GM13977 (cell line): ENCODE results near the gene IMMP2L.

Source experiments
- DNase-seq: peaks from one replicate; pipeline ENCODE4 v3.0.0; 2012; ENCODE audit warnings: low spot score
- in situ Hi-C: fragments of 300-500 bp; cut with MboI; formaldehyde crosslinking; loops from one replicate; pipeline ENCODE4 v1.12.0; 2022; ENCODE audit warnings: low sequenced_read_pairs, low pct_unique_long_range_greater_than_20kb, mixed read lengths, inconsistent platforms; ENCODE audit not compliant: unreplicated experiment
- TF ChIP-seq, protein P1 (sequence below): IDR thresholded peaks from 2 replicates; pipeline ENCODE4 v1.5.1; 2012; ENCODE audit warnings: mild to moderate bottlenecking, control low read depth; ENCODE audit not compliant: insufficient read depth; ENCODE audit errors: extremely low read depth, missing control alignments

Gene IMMP2L

DNA sequence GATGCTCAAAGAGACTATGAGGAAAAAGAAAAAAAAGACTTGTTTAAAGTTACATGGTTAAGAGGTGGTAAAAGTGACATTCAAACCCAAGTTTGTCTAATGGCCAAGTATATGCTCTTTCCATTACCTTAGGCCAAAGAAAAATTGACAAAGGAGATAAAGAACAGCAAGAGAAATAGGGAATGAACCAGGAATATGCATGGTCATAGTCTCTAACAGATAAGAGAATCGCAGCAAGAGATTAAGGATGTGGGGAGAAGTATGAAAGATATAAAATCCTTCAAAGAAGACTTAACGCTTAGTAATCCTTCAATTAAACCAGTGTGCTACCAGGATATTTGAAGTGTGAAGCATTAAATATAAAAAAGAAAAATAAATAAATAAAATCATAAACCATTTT, 494.6 kb downstream of the IMMP2L start:
- in situ Hi-C loops: no loop called here
- DNase-seq: no peak
- TF ChIP-seq, protein P1, sequence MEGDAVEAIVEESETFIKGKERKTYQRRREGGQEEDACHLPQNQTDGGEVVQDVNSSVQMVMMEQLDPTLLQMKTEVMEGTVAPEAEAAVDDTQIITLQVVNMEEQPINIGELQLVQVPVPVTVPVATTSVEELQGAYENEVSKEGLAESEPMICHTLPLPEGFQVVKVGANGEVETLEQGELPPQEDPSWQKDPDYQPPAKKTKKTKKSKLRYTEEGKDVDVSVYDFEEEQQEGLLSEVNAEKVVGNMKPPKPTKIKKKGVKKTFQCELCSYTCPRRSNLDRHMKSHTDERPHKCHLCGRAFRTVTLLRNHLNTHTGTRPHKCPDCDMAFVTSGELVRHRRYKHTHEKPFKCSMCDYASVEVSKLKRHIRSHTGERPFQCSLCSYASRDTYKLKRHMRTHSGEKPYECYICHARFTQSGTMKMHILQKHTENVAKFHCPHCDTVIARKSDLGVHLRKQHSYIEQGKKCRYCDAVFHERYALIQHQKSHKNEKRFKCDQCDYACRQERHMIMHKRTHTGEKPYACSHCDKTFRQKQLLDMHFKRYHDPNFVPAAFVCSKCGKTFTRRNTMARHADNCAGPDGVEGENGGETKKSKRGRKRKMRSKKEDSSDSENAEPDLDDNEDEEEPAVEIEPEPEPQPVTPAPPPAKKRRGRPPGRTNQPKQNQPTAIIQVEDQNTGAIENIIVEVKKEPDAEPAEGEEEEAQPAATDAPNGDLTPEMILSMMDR: no peak

DNA sequence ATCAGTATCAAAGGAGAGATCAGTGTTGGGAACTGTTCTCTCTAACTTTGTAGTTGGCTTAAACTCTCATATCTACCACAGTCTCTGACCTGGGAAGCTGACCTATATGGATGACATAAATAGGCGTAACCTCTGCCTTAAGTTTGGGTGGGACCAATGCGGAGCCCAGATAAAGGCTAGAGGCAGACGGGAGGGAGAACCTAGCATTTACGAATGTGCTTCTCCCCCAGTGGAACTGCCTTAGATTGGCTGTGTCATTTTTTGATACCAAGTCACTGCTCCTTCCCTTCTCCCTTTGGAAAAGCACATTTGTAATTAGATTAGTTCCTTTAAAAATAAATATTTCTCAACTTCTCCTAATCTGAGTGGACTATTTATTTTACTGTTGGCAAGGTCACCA, 495.0 kb downstream of the IMMP2L start:
- in situ Hi-C loops: no loop called here
- no peak for DNase-seq
- TF ChIP-seq, protein P1: no peak

DNA sequence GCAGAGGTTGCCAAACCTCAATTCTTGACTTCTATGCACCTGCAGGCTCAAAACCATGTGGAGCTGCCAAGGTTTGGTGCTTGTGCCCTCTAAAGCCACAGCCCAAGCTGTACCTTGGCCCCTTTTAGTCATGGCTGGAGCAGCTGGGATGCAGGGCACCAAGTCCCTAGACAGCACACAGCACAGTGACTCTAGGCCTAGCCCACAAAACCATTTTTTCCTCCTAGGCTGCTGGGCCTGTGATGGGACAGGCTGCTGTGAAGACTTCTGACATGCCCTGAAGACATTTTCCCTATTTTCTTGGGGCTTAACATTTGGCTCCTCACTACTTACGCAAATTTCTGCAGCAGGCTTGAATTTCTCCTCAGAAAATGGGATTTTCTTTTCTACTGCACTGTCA, 499.1 kb downstream of the IMMP2L start:
- TF ChIP-seq, protein P1: no peak
- DNase-seq: no peak
- in situ Hi-C loops: no loop called here

DNA sequence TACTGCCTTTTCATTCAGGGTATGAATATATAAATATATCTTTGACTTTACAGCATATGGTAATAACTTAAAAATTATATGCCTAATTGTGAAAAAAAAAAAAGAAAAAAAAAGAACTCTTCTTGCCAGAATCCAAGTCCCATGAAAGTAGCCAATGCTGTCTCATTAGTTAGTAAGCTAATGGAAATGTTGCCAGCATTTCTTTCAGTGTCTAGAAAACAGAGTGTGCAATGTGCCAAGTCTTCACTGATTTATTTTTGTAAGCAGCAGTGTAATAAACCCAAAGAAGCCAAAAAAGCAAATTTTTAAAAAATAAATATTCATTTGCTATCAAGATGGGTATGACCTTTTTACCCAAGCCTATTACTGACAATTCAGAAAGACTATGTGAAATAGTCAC, 502.5 kb downstream of the IMMP2L start:
- TF ChIP-seq, protein P1: no peak
- no peak for DNase-seq
- in situ Hi-C loops: no loop called here

DNA sequence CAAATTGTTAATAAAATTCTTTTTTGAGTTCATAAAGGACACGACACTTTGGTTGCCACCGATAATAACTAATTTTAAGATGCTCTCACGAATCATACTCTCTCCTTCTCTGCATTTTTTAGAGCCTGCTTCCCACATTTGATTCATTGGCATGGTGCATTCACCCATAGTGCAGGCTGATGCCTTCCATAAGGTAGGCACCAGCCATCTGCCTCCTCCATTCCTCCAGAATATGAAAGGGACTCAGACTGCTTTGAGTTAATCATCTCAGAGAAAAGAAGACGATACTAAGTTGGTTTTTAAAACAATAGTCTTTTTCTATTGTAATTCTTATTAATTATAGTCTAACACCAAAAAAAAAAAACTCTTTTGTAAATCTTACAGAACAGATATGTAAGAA, 505.2 kb downstream of the IMMP2L start:
- in situ Hi-C loops: no loop called here
- TF ChIP-seq, protein P1: no peak
- no peak for DNase-seq

DNA sequence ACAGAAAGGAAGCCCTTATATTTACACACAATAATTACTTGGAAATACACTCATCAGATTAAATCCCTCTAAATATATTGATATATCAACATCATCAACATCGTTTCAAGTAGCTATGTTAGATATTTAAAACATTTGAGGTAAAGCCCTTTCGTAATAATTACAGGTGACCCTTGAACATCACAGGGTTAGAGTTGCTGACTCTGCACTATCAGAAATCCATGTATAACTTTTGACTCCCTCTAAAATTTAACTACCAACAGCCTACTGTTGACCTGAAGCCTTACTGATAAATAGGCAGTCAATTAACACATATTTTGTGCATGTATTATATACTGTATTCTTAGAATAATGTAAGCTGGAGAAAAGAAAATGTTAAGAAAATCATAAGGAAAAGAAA, 505.9 kb downstream of the IMMP2L start:
- TF ChIP-seq, protein P1: no peak
- in situ Hi-C loops: no loop called here
- DNase-seq: no peak

DNA sequence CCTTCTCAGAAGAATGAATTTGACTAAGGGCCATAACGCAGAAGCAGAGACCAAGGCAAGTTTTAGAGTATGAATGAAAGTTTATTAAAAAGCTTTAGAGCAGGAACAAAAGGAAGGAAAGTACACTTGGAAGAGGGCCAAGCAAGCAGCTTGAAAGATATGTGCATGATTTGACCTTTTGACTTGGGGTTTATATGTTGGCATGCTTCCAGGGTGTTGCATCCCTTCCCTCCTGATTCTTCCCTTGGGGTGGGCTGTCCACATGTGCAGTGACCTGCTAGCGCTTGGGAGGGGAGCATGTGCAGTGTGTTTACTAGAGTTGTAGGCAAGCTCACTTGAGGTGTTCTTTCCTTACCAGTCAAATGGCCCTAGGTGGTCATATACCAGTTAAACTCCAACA, 509.3 kb downstream of the IMMP2L start:
- TF ChIP-seq, protein P1: no peak
- no peak for DNase-seq
- in situ Hi-C loops: no loop called here
